Ovary (tissue), 9 donors: ENCODE measurements around the gene TNS3. TPM values are rescaled to one million over a fixed set of nuclear protein-coding genes. Genes with fewer than 3 reads are reported as not detected.
A peak's percentile ranks its signal among the peaks of the same experiment; 100 is the strongest.

Source experiments
- DNase-seq, 5 donors: peaks; one replicate each; pipeline ENCODE4 v3.0.0-alpha.2; 2019 to 2020
- H3K27ac ChIP-seq, 2 donors: fragments of 200-600 bp; one replicate each; pipeline versions ENCODE4 v1.5.1 to v1.8.0; 2019 to 2022
- H3K27me3 ChIP-seq: fragments of 200-600 bp; one replicate; pipeline ENCODE4 v1.8.0; 2022
- H3K36me3 ChIP-seq: fragments of 200-600 bp; sonication (generic); one replicate; pipeline ENCODE4 v1.5.1; 2019
- H3K4me1 ChIP-seq: one replicate; pipeline ENCODE4 v1.8.1; 2013; ENCODE audit warnings: mild to moderate bottlenecking, moderate library complexity; ENCODE audit not compliant: insufficient read depth
- H3K4me3 ChIP-seq: fragments of 200-600 bp; sonication (generic); one replicate; pipeline ENCODE4 v1.5.1; 2017
- H3K9me3 ChIP-seq, 2 donors: fragments of 200-600 bp in 1 of 2; sonication (generic) in 1 of 2; one replicate each; pipeline versions ENCODE4 v1.5.1 to v1.8.1; 2013 to 2019; ENCODE audit warnings: mild to moderate bottlenecking in 1 of 2, moderate library complexity in 1 of 2
- EP300 ChIP-seq: sonication (generic); formaldehyde crosslinking; IDR thresholded peaks from one replicate; pipeline ENCODE4 v1.6.1; 2017; ENCODE audit warnings: antibody characterized with exemption
- POLR2A ChIP-seq: fragments of 450-650 bp; IDR thresholded peaks from one replicate; pipeline ENCODE4 v1.6.1; 2017; ENCODE audit warnings: antibody characterized with exemption, mild to moderate bottlenecking, moderate library complexity
- whole genome bisulfite sequencing, 3 donors: extraction: QIAGEN DNeasy Blood & Tissue Kit in 1 of 3; methylation state at CpG; one replicate each; pipeline versions ENCODE4 v1.1.5 to v1.1.7; 2013 to 2017; 5-methylcytosine and 5-hydroxymethylcytosine counted together
- intact Hi-C, 4 donors: fragments of 100-400 bp; cut with DNase I; formaldehyde crosslinking; loops; one replicate each; pipeline versions ENCODE4 v1.11.0 to v1.15.1; 2022 to 2023
- polyA plus RNA-seq, 2 donors: library from polyadenylated mRNA; stranded (reverse); fragments of 200-250 nt in 1 of 2; fragments of 350-450 nt in 1 of 2; fragmentation: Illumina TruSeq in 1 of 2; extraction: RNeasy Lipid Tissue Mini Kit (QIAGEN cat#74804) in 1 of 2; gene quantifications; one replicate each; pipeline ENCODE4 v1.2.3, GENCODE V29; 2013 to 2014
- total RNA-seq, 7 donors: library from RNA; depleted of rRNA in 2 of 7; stranded (reverse); fragments of >200 nt in 2 of 7; fragmentation: NEBNext Ultra II Directional in 3 of 7; extraction: Animal tissue kit (Norgen Biotek cat#: 25700) in 3 of 7; gene quantifications; one replicate each; pipeline versions ENCODE4 v1.1.0 to v1.2.4, GENCODE V29; 2016 to 2023
- TF ChIP-seq, protein P1 (sequence below), 3 donors: fragments of 450-650 bp in 2 of 3; fragments of 200-600 bp in 1 of 3; IDR thresholded peaks; one replicate each; pipeline versions ENCODE4 v1.5.1 to v1.8.0; 2016 to 2022; ENCODE audit warnings: antibody characterized with exemption in 3 of 3, mild to moderate bottlenecking in 1 of 3
- donor health status: DM: no; HTN: no; CAD: no; lungs with moderate emphysema.
- donor health status: DM: no; HTN: no; CAD: no.
- donor health status: Bipolar disorder and iron deficiency.
- donor health status: DM: yes; HTN: yes; CAD: no.
- donor health status: DM: no; HTN: no; CAD: no.
- donor health status: DM: yes; HTN: yes; CAD: no.

Gene TNS3
- total and polyA plus RNA-seq, 9 donors, result 36.6 to 137 (median 91.3) TPM

DNA sequence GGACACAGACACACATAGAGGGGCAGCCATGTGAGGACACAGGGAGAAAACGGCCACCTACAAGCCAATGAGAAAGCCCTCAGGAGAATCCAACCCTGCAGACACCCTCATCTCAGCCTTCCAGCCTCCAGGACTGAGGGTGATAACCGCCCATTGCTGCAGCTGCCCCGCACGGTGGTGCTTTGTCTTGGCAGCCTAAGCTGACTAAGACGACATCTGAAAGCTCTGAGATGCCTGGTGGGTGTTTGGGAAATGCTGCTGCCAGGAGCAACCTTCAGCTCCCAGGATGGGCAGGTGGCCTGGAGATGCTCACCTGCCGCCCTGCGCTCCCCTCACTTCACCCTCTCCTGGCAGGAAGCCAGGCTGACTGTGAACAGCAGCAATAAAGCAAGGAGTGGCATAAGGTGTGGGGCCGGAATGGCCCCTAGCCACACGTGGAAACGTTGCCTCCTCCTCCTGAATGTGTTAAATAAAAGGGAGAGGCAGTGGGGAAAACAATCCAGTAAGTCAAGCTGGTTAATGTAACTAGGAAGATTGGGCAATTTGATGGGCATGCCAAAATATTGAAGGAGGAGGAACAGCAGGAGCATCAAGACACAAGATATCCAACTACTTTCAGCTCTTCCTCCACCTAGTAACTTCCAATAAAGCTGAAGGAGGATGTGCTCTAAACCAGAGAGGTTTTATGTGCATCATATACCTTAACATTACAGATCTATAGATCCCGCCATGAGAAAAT, 121.5 kb downstream of the TNS3 start:
- no peaks in the 10 kb centered on the region for H3K36me3 ChIP-seq
- intact Hi-C loops, result no loop called here
- H3K4me3 ChIP-seq, result no peak overlapping the region
- H3K4me1 ChIP-seq, result peaks cover 17% of the 10 kb centered on the region
- H3K27me3 ChIP-seq, result no peaks in the 10 kb centered on the region
- TF ChIP-seq POLR2A (no peak), EP300 (no peak)
- TF ChIP-seq, protein P1, sequence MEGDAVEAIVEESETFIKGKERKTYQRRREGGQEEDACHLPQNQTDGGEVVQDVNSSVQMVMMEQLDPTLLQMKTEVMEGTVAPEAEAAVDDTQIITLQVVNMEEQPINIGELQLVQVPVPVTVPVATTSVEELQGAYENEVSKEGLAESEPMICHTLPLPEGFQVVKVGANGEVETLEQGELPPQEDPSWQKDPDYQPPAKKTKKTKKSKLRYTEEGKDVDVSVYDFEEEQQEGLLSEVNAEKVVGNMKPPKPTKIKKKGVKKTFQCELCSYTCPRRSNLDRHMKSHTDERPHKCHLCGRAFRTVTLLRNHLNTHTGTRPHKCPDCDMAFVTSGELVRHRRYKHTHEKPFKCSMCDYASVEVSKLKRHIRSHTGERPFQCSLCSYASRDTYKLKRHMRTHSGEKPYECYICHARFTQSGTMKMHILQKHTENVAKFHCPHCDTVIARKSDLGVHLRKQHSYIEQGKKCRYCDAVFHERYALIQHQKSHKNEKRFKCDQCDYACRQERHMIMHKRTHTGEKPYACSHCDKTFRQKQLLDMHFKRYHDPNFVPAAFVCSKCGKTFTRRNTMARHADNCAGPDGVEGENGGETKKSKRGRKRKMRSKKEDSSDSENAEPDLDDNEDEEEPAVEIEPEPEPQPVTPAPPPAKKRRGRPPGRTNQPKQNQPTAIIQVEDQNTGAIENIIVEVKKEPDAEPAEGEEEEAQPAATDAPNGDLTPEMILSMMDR (IDR thresholded peaks at IDR 0.05), result no peak
- H3K9me3 ChIP-seq, result no peaks in the 10 kb centered on the region
- no peak overlapping the region for H3K27ac ChIP-seq
- WGBS, 3 donors, result 89 to 92% (median 92%) methylated on average over 11 of the region's 11 CpGs
- DNase-seq, result no peak

DNA sequence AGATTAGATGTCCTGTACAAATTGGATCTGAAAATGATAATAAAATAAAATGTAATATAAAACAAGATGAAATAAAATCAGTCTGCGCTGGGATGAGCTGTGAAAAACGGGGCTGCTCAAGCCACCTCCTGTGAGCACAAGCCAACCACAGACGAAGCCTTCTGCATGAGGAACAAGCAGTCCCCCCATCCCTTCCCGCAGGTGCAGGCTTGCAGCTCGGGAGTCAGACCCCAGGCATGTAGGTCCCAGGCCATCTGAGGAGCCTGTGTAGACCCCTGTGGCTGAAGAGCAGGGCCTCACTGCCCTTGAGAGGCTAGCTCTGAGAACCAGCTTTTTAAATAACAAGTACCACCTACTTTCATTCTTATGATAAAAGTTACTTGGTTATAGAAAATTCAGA, 123.4 kb downstream of the TNS3 start:
- Histone ChIP-seq H3K27me3 (no peaks in the 10 kb centered on the region), H3K36me3 (no peaks in the 10 kb centered on the region), H3K4me3 (no peak overlapping the region), H3K4me1 (peaks cover 29% of the 10 kb centered on the region), H3K9me3 (no peaks in the 10 kb centered on the region), H3K27ac (no peak overlapping the region)
- intact Hi-C loops, result no loop called here
- no peak for DNase-seq
- TF ChIP-seq EP300 (no peak), POLR2A (no peak)
- TF ChIP-seq, protein P1 (IDR thresholded peaks at IDR 0.05), result no peak
- WGBS, 3 donors, result 44 to 59% (median 52%) methylated on average over 5 of the region's 5 CpGs

DNA sequence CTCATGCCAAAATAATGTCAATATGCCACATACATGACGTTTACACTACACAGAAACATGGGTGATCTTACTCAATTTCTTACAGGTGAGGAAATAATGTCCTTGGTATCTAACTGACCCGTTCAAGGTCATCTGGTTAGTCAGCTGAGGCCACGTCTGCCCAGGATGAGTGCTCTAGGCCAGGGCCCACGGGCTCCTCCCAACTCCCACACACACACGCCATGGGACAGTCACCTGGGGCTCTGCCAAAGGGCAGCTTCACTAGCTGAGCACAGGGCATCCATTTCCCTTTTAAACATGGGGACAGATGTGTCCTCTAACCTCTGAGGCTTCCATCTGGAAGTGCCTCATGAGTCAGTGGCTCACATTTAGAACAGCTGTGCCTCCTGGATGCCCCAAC, 123.9 kb downstream of the TNS3 start:
- Histone ChIP-seq H3K9me3 (no peaks in the 10 kb centered on the region), H3K27ac (no peak overlapping the region), H3K27me3 (no peaks in the 10 kb centered on the region), H3K4me3 (no peak overlapping the region), H3K4me1 (peaks cover 32% of the 10 kb centered on the region), H3K36me3 (no peaks in the 10 kb centered on the region)
- TF ChIP-seq EP300 (no peak), POLR2A (no peak)
- TF ChIP-seq, protein P1 (IDR thresholded peaks at IDR 0.05), result no peak
- intact Hi-C loops, result no loop called here
- DNase-seq, result peak; percentile 72 to 84 (median 81)
- WGBS, 3 donors, result 15 to 19% (median 16%) methylated on average over 5 of the region's 5 CpGs

DNA sequence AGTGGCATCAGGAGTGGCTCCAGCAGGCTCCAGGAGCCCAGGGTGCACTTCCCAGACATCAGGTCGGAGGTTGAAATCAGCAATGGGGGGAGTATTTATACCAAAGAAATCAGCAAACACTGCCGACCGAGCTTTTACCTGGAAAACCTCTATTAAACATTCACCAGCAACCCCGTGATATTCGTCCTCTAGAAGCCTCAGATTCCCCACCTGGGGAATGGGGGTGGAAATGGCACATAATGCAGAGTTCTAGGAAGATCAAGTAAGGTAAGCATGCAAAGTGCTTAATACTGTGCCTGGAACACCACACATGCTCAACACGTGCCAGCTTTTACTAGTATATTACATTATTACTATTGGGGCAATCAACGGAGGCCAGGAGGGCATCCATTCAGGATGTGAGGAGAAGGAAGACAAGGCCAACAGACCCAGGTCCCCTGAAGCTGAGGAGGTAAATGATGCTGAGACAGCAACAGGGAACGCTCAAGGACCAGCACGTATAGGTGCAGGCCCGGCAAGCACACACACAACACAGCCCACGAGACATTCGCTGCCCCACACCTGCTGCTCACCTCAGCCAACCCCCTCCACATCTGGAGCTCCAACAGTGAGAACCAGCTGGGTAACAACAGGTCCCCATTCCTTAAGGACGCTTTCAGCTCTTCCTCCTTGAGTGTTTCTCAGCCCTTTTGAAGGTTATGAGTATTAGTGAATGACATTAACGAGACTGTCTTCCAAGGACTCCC, 125.5 kb downstream of the TNS3 start:
- Histone ChIP-seq H3K9me3 (no peaks in the 10 kb centered on the region), H3K4me1 (peaks cover 35% of the 10 kb centered on the region), H3K27ac (no peak overlapping the region), H3K27me3 (no peaks in the 10 kb centered on the region), H3K4me3 (no peak overlapping the region), H3K36me3 (no peaks in the 10 kb centered on the region)
- DNase-seq, result no peak
- 96% methylated on average over 14 of the region's 14 CpGs for WGBS, 3 donors
- intact Hi-C loops, result no loop called here
- TF ChIP-seq, protein P1 (IDR thresholded peaks at IDR 0.05), result no peak
- TF ChIP-seq EP300, result no peak
- no peak for TF ChIP-seq POLR2A
